NCI-H2107 treated with DMSO at 0.1 percent for 48 hours (cell line): Measurements from ENCODE around the gene CUBN.
"Not testable (repeated sequence)": the region's sequence is repeated elsewhere in the genome, so short reads cannot be mapped to it uniquely, and the experiment has no call there.

Experiments
- DNase-seq: peaks from one replicate; lab custom pipeline; 2025; ENCODE audit not compliant: unreplicated experiment; lab: John Stamatoyannopoulos, UW

CUBN gene

DNA sequence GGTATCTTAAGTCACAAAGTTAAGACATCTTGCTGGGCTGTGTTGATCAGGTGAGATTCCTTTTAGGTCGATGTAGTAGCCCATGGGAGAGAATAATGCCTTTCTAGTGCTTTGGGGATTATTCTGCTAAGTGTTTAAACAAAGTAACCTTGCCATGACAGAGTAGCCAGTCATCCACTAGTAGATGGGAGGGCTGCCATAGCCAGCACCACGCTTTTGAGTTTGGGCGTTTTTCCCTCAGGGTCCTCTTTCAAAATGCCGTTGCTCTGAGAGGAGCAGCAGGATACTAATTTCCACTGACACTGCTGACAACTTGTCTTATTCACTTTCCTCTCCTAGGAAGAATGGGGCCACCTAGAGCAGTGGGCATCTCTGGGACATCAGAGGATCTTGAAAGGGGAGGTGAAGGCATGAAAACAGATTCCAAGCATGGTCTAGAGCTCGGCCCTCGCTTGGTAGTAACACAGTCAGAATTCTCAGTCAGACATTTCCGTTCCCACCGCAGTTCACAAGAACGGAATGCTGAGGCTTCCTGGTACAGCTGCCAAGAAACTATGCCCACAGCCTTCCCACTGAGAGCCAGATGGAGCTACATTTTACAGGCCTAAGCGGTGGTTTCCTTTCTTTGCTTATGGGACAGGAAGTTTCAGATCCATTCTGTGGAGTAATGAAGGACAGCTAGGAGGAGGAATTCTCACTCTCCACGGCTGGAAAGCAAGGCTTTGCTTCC is 297.1 kb downstream of the CUBN start:
- no peak for DNase-seq

DNA sequence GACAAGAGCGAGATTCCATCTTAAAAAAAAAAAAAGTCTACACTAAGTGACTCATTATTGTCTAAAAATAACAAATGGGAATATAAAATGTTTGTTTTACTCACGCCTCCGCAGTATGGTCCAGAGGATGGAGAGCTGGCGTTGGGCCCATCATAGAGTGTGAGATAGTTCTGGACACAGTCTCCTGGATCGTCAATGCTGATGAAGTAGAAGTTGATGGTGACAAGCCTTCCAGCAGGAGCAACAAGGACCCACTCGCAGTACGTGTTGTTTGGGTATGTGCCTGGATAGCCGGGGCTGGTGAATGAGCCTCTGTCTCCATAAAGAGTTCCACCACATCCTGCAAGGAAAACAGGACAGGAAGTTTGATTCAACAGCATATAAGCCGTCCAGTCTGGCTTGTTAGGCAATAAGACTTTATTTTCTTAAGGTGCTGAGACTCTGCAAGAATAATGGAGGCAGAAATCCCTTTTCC is 300.9 kb downstream of the CUBN start:
- DNase-seq, result no peak

DNA sequence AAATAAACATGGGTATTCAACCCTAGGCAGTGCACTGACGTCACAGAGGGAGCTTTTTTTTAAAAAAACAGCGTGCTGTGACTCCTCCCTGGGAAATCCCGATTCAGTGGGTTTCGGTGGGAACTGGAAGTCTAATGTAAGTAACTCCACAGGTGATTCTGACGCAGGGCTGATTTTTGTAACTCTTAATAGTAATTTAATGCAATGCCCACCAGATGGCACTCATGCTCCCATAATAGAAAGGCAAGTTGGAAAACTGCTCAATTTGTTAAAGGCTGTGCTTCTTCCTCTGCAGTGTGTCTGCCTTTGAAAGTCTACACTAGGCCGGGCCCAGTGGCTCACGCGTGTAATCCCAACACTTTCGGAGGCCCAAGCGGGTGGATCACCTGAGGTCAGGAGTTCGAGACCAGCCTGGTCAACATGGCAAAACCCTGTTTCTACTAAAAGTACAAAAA is 301.5 kb downstream of the CUBN start:
- peak; percentile 68 for DNase-seq

DNA sequence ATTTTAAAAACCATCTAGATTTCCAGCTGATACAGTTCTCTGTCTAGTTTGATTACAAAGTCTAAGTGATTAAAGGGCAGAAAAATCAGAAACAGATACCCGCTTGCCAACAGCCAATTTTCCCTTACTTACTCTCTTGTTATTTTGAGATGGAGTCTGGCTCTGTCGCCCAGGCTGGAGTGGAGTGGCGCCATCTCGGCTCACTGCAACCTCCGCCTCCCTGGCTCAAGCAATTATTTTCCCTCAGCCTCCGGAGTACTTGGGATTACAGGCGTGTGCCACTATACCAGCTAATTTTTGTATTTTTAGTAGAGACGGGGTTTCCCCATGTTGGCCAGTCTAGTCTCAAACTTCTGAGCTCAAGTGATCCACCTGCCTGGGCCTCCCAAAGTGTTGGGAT is 302.1 kb downstream of the CUBN start:
- DNase-seq, result not testable (repeated sequence)

DNA sequence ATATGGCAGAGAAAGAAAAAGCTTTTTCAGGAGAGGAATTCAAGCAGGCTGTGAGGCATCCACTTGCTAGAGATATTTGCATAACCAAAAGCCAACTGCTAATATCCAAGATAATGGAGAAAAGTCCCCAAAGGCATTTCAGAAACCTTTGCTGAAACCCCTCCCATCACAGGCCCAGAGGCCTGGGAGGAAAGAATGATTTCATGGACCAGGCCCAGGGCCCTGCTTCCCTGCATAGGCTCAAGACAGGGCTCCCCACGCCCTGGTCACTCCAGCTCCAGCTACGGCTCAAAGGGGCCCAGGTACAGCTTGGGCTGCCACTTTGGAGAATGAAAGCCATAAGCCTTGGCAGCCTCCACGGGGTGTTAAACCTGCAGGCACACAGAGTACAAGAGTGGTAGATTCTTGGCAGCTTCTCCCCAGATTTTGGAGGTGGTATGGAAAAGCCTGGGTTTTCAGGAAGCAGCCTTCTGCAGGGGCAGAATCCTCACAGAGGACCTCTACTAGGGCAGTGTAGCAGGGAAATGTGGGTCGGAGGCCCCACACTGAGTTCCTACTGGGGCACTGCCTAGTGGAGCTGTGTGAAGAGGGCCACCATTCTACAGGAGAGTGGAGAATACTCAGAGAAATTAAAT is 306.8 kb downstream of the CUBN start:
- DNase-seq, result no peak

DNA sequence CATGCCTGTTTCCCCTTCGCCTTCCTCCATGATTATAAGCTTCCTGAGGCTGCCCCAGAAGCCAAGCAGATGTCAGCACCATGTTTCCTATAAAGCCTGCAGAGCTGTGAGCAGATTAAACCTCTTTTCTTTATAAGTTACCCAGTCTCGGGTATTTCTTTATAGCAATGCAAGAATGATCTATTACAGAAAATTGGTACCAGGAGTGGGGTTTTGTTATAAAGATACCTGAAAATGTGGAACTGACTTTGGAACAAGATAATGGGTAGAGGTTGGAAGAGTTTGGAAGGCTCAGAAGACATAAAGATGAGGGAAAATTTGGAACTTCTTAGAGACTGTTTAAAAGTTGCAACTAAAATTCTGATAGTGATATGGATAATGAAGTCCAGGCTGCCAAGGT is 307.6 kb downstream of the CUBN start:
- no peak for DNase-seq

DNA sequence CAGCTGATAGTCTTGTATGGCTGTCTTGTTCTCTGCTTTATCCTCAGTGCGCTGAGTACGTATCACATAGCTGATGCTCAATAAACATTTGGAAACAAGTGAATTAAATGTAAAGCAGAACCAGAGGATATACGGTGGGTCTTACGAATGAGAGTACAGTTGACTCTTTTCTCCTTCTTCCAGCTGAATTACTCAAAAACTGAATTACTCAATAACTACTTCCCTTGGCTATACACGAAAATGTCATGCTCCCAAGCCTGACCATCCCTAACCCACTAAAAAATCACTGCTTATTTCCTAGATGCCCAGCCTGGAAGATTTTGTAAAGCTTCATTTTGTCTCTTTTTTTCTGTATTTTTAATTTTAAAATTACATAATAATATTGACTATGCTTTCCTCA is 309.2 kb downstream of the CUBN start:
- no peak for DNase-seq

DNA sequence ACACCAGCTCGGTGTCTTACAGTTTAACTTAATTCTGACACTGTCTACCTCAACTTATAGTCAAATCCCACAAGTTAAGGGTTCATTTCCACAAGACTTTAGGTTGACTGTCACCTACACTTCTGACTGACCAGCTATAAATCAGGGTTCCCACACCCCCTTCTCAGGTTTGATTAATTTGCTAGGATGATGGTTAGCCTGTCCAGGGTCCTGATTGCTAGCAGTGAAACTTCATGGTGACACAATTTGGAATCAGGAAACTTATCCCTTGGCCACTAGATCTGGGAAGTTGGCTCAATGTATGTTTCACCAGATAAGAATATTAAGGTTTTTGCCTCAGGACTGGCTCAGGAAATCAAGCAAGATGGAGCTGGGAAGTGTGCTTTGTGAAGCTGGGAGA is 309.6 kb downstream of the CUBN start:
- DNase-seq, result no peak

DNA sequence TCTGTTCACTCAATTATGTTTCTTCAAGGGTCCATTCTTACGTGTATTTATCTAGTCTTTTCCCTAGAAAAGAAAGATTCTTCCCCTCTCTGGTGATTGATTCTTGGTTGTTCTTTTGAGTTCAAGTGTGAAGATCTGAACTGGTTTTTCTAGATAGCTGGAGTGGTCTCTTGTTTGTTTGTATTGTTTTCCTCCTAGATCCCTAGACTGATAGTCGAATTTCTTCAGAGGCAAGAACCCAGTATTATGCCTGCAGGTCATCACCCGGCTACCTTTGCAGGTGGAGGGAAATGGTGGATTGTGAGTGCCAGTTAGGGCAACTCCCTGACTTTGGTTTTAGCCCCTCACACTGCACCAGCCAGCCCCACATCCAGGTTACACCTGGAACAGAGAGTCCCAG is 310.2 kb downstream of the CUBN start:
- no peak for DNase-seq

DNA sequence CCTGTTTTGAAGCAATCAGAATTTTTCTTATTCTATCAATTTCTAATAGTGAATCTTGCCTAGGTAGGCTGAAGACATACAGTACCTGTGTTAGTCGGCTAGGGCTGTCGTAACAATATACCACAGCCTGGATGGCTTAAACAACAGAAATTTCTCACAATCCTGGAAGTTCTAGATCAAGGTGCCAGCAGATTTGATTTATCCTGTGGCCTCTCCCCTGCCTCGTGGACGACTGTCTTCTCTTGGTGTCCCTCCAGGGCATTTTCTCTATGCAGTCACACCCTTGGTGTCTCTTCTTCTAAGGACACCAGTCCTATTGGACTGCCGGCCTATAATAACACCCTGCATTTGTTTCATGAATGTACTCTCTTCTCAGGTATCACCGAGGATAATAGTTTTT is 310.6 kb downstream of the CUBN start:
- no peak for DNase-seq

DNA sequence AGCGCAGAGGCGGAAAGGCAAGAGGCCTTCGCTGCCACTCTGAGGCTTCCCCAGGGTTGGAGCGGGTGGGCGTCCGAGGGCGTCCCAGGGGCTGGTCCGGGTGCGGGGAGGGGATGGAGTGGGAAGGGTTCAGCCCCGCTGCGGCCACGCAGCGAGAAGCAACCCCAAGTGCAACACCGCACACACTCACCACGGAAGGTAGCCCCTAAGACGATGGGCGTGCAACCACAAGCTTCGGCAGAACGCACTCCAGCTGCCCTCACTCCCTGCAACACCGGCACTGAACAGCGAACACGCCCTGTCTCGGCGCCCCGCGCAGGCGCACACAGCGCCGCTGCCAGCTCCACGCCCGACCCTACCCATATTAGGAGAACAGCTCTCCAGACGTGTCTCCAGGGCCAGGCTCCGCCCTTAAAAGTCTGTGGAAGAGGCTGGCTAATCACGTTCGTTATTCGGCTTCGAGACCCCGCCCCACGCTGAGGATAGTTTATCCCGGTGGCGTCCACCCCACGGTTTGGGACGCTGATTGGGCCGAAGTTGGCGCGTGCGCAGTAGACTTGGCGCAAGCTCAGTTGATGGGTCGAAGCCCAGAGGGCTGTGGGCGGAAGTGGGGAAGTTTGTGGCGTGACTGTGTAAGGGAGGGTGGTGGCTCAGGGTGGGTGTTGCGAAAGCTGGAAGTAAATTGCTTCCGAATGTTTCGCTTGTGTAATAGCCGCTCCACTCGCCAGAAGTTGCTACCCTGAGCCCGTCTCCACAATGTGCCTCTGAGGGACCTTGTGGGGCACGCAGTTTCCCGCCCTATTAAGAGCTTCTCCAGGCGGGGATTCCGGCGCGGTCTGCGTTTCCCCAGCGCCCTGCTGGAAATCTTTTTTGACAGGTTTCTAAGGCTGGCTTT is 312.2 kb downstream of the CUBN start, which contains the start of gene RSU1:
Gene RSU1 (minus strand): TSS at position 300 of the 895 bp plus-strand sequence. CDS start 343 bp downstream, outside the sequence.
- DNase-seq, result peak; percentile 94

DNA sequence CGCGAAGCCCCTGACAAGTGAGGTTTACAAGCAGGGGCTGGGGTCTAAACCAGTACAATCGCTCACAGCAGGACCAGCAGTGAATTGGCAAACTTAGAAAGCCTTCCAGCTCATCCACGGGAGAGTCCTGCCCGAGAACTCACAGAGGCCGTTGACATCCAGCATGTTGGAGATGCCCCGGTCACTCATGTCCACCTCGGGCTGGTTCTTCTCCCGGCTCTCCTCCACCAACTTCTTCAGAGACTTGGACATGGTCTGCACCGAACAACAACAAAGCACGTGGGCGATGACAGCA is 312.8 kb downstream of the CUBN start:
- DNase-seq, result no peak

DNA sequence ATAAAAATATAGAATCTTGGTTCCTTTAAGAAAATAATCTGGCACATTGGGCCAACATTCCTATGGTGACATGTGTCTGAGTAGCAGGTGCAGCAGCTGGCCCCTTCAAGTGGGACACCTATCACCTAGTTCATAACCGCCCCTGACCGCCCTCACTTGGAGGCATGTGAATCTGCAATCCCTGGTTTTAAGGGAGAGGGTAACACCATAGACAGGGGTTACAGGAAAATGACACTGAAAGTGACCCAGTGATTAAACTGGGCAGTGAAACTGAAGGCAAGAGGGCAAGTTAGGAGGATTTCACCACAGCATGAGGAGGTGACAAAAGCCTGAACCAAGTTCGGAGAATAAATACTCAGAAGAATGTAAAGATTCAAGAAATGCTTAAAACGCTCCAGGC is 313.4 kb downstream of the CUBN start:
- DNase-seq, result no peak

DNA sequence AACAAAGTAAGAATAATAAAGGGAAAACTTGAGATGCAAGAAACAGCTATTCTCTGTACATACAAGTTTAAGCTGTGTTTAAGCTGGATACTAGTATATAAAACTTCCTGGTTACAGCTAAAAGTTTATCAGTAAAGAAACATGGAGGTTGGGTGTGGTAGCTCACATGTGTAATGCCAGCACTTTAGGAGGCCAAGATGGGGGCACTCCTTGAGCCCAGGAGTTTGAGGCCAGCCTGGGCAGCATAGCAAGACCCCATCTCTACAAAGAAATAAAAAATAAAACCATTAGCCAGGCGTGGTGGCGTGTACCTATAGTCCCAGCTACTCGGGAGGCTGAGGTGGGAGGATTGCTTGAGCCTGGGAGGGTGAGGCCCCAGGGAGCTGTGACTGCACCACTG is 315.6 kb downstream of the CUBN start:
- DNase-seq, result no peak

DNA sequence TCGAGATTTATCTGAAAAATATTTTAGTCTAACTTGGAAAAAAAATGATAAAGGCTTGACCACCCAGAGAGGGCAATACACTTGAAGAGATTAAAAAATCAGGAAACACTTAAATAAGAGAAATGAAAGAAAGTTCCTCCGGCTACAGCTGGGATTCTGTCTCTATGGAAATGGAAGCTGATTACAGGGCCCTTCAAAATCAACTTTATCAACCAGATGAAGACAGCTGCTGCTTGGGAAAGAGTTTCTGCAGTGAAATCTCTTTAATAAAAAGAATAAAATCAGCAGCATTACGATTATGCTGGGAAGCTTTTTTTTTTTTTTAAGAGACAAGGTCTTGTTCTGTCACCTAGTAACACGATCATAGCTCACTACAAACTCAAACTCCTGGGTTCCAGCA is 316.9 kb downstream of the CUBN start:
- DNase-seq, result no peak

DNA sequence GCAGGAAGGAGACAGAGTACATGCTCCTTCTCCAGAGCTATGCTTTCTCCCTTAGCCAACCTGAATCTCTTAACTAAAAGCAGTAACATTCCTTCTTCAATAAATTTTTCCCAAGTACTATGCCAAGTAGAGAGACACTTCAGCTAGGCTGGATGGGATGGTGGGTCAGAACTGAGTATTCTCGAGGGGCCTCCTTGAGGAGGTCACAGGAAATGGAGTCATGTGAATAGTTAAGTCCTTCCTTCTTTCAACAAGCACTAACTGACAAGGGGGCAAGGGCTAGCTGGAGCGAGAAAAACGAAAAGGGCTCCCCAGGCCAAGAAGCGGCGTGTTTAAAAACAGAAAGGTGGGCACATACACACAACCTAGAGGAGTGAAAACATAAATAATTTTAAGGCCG is 317.8 kb downstream of the CUBN start:
- DNase-seq, result no peak

DNA sequence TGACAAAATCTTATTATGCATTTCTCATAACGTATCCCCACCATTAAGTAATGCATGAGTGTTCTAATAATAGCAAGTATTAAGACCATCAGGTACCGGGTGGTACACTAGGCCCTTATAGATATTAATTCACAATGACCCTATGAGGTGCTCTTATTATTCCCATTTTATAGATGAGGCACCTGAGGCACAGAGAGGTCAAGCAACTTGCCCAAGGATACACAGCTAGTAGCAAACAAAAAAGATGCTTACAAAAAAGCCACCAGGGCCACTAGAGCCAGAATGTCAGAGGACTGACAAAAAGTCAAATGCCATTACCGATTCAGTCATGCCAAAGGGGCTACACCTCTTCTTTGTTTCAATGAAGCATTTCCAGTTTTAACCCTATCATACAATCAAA is 318.3 kb downstream of the CUBN start:
- DNase-seq, result no peak

DNA sequence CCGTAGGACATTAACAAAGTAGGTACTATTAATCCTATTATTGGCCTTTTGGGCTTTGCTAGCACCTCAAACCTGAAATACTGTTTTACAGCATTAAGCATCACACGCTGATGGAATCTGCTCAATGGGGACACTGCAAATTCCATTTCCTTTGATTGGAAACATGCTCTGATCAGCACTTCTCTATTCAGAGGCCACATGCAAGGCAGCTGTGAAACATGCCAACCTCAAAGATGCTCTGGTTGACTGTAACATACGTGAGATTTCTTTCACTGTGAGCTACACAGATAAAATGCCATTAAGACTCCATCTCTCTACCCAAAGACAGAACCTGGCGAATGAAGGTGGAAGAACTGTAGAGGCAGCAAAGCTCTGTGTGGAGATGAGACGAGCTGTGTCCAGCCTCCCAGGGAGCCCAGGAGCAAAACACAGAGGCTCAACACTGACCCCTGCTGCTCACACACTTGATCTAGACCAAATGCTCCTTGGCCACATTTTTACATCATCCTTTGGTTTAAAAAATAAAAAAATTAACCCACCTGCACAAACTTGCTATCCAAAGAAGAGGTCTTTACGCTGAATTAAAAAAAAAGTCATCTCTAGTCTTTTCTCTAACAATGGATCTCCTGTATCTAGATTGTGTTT is 320.4 kb downstream of the CUBN start:
- peak; percentile 15 for DNase-seq

DNA sequence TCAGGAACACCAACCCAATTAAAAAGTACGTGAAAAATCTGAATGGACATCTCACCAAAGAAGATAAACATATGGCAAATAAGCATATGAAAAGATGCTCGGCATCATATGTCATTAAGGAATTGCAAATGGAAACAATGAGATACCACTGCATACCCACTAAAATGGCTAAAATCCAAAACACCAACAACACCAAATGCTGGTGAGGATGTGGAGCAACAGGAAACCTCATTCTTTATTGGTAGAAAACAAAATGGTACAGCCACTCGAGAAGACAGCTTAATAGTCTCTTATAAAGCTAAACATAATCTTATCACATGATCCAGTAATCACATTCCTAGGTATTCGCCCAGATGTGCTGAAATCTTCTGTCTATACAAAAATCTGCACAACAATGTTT is 325.5 kb downstream of the CUBN start:
- no peak for DNase-seq

DNA sequence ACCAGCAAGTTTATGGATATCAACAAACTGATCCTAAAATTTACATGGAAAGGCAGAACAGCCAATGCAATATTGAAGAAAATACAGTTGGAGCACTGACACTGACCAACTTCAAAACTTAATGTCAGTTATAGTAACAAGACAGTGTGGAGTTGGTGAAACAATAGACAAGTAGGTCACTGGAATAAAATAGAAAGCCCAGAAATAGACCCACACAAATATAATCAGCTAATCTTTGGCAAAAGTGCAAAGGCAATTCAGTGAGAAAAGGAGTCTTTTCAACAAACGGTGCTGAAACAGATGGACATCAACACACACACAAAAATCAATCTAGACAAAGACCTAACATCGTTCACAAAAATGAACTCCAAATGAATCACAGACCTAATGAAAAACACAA is 326.1 kb downstream of the CUBN start:
- no peak for DNase-seq

DNA sequence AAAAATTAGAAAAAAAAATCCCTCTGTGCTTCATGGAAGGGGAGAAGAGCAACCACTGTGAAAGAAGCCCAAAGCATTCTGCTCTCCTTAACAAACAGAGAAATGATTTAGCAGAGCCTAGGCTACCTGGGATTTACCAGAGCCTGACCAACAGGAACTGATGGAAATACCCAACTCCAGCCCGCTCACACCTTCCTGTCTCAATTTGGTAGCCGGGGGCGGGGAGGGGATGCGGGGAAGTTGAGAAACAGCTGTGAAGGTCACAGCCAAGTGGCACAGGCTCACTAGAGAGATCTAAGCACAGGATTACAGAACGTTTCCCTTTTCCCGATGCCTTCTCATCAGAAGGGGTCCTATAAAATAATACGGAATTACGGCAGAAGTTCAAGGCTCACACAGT is 330.0 kb downstream of the CUBN start:
- no peak for DNase-seq
